Renal cortex interstitium (tissue), 11 donors: Measurements from ENCODE around the gene IRAK2. TPM values are rescaled to one million over a fixed set of nuclear protein-coding genes. Genes with fewer than 3 reads are reported as not detected.

ENCODE experiments used
- DNase-seq, 11 donors: peaks; one replicate each; pipeline ENCODE4 v3.0.0-alpha.2; 2013; ENCODE audit warnings: low read depth in 9 of 11, low spot score in 4 of 11; ENCODE audit errors: extremely low read depth in 1 of 11
- polyA plus RNA-seq, 3 donors: library from polyadenylated mRNA; unstranded; fragments of 120-200 nt; gene quantifications; one replicate each; pipeline ENCODE4 v1.2.1, GENCODE V29; 2013; ENCODE audit not compliant: insufficient read length in 3 of 3

The IRAK2 gene
- polyA plus RNA-seq, 3 donors = 0.61 to 0.76 (median 0.70) TPM

GRCh38 chr3:10185804-10186762 is 21.4 kb downstream of the IRAK2 start:
- no peak for DNase-seq

DNA sequence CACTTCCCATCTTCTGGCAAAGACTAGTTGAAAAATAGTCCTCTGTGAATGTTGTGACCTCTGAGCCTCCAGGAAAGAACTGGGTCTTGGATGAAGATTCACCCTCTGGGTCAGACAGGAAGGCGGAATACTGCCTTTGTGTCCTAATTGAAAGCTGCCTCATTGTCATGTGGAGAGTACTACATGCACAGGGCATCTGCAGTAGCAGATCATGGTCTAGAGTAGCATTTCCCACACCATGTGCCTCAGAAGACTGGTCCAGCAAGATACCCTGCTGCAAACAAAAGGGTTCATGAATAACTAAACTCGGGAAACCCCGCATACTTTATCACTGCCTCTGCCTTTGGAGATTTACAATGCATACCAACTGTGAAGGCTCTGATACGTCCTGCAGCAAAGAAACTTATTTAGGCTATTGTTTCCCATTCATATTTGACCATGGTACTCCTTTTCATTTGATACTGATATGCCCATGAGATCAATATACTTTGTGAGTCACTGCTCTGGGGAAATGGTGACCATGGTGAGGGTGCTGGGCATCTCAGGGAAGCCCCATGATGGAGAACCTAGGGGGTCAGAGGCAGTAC is 22.7 kb downstream of the IRAK2 start:
- DNase-seq = no peak

DNA sequence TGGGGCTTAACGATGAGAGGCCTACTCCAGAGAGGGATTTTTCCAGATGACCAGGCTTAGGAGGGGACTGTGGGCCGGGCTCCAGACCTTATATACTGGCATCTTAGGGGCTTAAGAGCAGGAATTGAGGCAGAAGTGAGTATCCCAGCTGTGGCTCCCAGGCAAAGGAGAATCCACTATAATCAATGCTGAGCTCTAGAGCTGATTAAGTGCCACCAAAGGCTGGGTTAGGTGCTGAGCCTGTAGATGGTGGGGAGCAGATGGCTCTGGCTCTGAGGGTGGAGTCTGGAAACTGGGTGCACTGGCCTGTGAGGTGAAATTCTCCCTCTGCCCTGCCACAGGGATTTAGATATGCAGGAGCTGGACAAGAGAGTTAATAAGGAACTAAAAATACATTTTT is 23.2 kb downstream of the IRAK2 start:
- DNase-seq = no peak

DNA sequence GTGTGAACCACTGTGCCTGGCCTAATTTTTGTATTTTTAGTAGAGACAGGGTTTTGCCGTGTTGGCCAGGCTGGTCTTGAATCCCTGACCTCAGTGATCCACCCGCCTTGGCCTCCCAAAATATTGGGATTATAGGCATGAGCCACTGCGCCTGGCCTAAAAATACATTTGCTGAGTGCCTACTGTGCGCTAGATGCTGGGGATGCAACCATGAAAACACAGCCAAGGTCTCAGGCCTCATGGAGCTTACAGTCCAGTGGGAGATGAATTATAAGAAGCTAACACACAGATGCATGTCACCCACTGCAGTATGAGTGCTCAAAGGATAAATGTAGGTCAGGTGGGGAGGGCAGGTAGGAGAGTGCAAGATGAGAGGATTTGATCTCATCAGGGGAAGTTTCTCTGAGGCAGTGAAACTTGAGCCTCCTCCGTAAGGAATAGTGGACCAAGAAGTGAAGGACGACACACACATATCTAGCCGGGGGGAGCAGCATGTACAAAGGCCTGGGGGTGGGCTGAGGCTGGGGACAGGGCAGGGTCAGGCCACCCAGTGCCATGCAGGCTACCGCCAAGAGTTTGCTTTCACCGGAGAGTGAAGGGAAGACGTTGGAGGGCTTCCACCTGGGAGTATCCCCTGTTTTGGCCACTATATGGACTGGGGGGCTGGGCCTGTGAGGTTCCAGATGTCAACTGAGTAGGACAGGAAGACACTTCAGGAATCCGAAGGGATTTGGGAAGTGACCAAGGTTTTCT is 24.3 kb downstream of the IRAK2 start:
- no peak for DNase-seq

DNA sequence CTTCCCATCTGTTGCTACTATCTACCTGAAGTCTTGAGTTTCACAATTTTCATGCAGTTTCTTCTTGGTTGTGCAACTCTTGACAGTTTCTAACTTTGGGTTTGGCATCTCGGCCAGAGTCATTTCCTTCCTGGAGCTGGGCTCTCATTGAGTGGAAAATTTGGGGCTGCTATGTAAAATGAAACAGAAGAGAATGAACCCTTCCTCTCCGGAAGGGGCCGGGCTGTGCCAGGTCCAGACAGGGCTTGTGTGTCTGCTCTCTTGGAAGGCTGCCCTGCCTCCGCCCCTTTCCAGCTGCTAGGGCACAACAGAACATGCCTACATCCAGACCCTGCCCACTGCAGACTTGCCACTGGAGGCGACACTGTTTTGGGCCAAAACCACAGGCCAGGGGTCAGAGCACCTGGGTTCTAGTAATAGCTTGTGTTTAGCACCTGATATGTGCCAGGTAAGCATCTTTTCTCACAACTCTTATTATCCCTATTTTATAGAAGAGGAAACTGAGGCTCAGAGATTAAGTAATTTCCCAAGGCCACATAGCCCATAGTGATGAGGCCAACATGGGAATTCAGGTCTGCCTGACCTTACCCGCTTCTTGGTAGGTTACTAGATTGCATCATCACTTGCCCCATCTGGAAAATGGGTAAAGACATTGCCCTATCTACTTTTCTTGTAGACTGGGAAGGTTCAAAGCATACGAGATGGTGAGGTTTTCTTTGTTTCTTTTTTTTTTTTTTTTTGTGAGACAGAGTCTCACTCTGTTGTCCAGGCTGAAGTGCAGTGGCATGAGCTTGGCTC is 25.0 kb downstream of the IRAK2 start:
- DNase-seq = no peak

- DNase-seq = peak in 7 of 11 donors; percentile 18 to 57 (median 46)
These were observed 28.4 kb downstream of the IRAK2 start for GRCh38 chr3:10192953-10193691.

DNA sequence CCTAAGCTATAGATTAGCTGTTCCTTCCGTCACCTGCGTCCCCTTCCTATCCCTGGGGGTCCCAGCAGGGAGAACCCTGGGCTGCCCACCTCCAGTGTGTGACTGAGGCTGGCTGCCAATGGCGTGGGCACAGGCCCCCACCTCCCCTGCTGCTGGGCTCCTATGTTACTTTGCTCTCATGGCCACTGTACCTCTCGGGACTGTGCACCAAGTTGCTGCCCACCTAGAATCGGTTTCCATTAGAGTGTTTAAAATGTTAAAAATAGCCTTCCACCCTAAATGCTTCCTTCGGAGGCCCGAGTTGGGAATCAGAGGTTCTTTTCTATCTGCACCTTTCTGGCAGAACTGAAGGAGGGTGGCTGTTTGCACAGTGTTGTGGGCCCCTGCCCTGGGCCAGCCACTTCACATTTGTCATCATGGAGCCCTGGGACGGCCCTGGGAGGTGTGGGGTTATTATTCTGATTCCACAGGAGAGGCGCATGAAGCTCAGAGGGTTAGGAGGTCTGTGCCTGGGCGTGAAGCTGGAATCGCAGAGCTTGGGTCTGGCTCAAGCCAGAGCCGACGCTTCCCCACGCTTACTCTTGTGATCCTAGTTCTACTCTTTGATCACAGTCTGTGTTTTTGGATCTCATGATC is 29.1 kb downstream of the IRAK2 start:
- no peak for DNase-seq

GRCh38 chr3:10194328-10195071 is 29.8 kb downstream of the IRAK2 start:
- DNase-seq = no peak

DNA sequence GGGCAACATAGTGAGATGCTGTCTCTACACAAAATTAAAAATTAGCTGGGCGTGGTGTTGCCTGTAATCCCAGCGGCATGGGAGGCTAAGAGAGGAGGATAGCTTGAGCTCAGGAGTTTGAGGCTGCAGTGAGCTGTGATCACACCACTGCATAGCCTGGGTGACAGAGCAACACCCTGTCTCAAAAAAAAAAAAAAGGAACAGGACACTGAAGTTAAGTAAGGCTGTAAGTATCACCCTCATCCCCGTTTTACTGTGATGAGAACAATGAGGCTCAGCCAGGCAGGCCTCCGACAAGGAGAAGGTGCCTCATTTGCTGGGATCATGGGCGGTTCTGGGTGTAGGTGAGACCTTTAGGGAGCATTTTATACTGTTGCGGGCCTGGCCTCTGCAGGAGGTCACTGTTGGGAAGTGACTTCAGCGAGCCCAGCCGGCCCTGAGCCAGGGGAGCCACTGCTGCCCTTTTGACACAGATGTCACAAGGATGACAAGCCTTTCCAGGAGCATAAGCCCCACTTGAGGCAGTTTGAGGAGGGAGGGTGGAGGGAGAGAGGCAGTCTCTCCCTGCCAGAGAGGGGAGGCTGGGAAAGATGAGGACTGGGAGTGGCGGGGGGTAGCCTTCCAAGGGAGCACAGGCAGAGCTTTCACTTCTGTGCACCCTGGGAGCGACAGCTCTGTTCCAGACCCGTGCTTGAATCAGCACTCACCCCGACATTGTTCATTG is 30.8 kb downstream of the IRAK2 start:
- DNase-seq = no peak

DNA sequence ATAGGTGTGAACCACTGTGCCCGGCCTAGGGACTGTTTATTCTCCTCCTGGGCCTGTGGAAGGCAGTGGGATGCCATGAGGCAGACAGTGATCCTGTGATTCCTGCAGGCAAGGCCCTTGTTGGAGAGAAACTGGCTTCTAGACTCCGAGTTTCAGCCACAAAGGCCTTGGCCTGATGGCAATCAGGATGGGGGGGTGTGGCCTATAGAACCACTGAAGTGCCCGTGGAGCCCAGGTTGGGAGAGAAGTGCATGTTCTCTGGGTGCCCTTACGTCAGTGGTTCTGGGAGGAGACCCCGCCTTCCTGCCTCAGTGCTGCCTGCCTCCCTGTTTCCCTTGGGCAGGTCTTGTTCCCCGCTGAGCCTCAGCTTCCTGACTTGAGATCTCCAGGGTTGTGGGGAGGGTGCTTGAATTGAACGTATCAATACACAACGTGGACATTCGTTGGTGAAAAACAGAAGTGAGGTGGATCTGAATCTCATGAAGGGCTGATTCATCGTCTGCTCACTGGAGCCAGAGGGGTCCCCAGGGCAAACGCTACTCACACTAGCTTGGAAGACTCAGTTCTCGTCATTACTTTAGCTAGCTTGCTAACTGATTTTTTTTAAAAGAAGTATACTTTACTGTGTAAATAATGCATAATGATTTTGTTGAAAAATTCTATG is 31.8 kb downstream of the IRAK2 start:
- DNase-seq = no peak

GRCh38 chr3:10198226-10198625 is 33.5 kb downstream of the IRAK2 start:
- no peak for DNase-seq

DNA sequence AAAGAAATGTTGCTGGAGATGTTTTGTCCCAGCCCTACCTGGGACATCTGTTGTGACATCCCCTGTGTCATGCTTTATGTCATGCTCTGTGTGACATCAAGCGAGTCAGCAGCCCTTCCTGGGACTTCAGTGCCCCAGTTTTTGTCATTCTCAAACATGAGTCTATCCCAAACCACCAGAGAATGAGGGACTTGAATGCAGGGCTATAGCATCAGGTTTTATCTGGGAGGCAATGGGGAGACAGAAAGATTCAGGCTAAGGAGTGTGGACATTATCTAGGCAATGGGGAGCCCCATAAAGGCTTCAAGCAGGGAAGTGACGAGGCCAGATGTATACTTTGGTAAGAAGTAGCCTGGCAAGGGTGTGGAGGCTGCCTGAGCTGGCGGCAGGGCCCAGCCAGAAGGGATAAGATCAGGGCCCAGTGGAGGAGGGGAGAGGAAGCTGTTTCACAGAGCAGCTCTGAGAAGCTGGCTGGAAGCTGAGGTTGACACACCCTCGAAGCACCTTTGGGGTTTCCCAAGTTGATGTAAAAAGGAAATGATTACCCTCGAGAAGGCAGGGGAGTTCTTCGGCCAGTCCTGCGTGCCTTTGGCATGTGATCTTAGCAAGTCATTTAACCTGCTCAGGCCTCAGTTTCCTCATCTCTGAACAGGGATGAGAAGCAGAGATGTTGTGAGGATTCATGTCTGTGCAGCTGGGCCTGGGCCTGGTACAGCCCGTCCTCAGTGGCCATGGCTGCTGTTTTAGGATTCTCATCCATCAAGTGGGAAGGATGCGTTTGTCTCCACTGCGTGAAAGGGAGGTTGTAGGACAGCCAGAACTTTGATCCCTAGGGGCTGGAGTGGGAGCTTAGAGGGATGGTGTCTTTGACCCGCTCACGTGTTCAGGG is 34.3 kb downstream of the IRAK2 start:
- DNase-seq = no peak

DNA sequence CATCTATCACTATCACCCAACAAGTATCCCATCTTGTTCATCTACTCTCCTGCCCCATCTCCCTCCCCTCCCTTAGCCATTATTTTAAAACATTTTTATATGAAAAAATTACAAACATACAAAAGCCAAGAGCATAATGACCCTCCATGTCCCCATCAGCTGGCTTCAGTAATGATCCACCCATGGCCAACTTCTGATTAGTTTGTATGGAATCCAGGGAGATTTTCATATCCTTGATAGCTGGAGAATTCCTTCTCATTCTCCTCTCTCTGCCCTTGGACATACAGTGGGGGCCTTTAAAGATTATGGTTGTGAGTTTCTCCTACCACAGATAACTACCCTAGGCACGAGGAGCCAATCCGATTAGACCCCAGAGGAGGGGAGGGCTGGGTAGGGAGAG is 40.2 kb downstream of the IRAK2 start:
- DNase-seq = no peak

- no peak for DNase-seq
These were observed 40.9 kb downstream of the IRAK2 start for GRCh38 chr3:10205451-10206165.

DNA sequence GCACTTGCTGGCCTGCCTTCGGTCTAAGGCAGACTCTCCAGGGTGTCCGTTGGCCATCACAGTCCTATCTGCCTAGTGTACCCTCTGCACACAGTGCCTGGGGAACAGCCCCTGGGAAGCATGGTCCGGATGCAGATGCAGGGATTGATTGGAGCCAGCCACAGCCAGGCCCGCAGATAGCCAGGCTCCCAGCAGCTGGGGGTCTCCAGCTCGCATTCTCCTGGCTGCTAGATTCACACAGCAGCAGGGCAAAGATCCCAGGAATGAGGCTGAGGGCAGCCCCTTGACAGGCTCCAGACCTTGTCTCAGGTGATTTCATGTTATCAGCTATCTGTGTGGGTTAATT is 41.4 kb downstream of the IRAK2 start:
- no peak for DNase-seq
